Upper lobe of right lung (tissue), 1 donor: ENCODE data around the gene SULT1A4. TPM values are rescaled to one million over a fixed set of nuclear protein-coding genes. Genes with fewer than 3 reads are reported as not detected.
"Not testable (repeated sequence)": the region's sequence is repeated elsewhere in the genome, so short reads cannot be mapped to it uniquely, and the experiment has no call there.

ENCODE experiments used
- ATAC-seq: fragments of 200-7000 bp; cut with Tn5 transposase; one replicate; pipeline ENCODE4 v1.9.1; 2020; ENCODE audit warnings: mild to moderate bottlenecking, moderate library complexity
- DNase-seq: peaks from one replicate; pipeline ENCODE4 v3.0.0-alpha.2; 2020
- H3K27ac ChIP-seq: fragments of 200-600 bp; one replicate; pipeline ENCODE4 v1.8.0; 2022
- H3K27me3 ChIP-seq: fragments of 200-600 bp; one replicate; pipeline ENCODE4 v1.8.0; 2022; ENCODE audit warnings: mild to moderate bottlenecking
- H3K36me3 ChIP-seq: fragments of 200-600 bp; one replicate; pipeline ENCODE4 v1.8.0; 2022
- H3K4me1 ChIP-seq: fragments of 200-600 bp; one replicate; pipeline ENCODE4 v1.8.0; 2022
- H3K4me3 ChIP-seq: fragments of 200-600 bp; one replicate; pipeline ENCODE4 v1.8.0; 2022; ENCODE audit warnings: mild to moderate bottlenecking
- H3K9me3 ChIP-seq: fragments of 200-600 bp; one replicate; pipeline ENCODE4 v1.8.0; 2022
- intact Hi-C: fragments of 100-400 bp; cut with DNase I; formaldehyde crosslinking; loops from one replicate; pipeline ENCODE4 v1.11.0; 2022
- long read RNA-seq: library from polyadenylated mRNA; unstranded; transcript quantifications from one replicate; pipeline ENCODE4 v2.0.0, GENCODE V29; 2021
- total RNA-seq: library from RNA; stranded (reverse); fragmentation: NEBNext Ultra II Directional; extraction: Animal tissue kit (Norgen Biotek cat#: 25700); gene quantifications from one replicate; pipeline ENCODE4 v1.2.1, GENCODE V29; 2021
- donor health status: DM: no; HTN: yes; CAD: no; lungs with severe emphysema.

The SULT1A4 gene
- total RNA-seq: 20.0 TPM
- long read RNA-seq, partial matches to known transcripts: 2 of 8 reads
- long read RNA-seq, other reads (novel, unspliced or antisense): 2 of 8 reads

DNA sequence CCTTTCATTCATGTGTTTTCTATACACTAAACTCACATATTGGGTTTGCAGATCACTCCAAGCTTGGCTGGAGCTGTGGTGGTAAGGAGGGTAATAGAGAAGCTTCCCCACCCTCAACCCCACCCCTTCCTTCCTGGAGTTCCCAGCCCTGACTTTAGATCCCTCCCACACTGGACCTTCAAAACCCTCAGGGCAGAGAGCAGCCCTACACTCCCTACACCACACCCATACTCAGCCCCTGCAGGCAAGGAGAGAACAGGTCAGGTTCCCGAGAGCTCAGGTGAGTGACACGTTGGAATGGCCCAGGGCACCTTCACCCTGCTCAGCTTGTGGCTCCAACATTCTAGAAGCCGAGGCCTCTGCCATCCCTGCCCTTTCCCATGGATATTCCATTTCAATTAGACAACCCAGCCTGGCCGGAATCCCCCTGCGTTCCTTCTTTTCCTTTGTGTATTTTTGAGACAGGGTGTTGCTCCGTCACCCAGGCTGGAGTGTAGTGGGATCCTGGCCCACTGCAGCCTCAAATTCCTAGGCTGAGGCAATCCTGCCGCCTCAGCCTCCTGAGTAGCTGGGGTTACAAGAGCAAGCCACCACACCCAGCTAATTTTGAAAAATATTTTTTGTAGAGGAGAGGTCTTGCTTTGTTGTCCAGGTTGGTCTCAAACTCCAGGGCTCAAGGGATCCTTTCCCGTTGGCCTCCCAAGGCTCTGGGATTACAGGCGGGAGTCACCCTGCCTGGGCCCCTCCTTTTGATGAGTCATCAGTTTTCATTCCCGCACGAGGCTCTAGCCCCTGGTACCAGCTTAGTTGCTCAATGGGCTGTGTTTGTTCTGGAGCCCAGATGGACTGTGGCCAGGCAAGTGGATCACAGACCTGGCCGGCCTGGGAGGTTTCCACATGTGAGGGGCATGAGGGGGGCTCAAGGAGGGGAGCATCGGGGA is at the start of gene SULT1A4:
SULT1A4 (plus strand) TSS at position 208 of the 941 bp plus-strand sequence. CDS start 1,473 bp downstream, outside the sequence.
- intact Hi-C loops, H3K27ac ChIP-seq, DNase-seq, H3K27me3 ChIP-seq, H3K4me1 ChIP-seq, H3K36me3 ChIP-seq, H3K9me3 ChIP-seq, H3K4me3 ChIP-seq: not testable (repeated sequence)
- peak; percentile 64 for ATAC-seq

DNA sequence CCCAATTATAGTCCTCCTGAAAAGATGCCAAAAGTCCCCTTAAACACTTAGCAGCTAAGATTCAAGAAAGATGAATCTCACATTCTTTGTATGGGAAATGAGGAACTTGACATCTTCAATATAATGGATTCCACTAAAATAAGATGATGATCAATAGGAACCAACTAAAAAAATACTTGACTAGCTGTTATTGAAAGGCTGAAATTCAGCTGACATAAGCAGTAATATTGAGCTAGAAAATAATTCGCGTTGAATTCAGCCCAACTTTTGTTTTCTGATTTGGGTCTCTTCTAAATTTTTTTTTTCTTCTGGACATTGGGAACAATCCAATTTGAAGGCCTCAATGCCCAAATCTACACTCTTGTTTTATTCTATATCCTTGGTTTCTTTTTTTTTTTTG is 36.1 kb upstream of the SULT1A4 start:
- H3K36me3 ChIP-seq, H3K27ac ChIP-seq, H3K4me1 ChIP-seq, ATAC-seq, H3K9me3 ChIP-seq, DNase-seq, H3K27me3 ChIP-seq, H3K4me3 ChIP-seq, intact Hi-C loops: not testable (repeated sequence)

DNA sequence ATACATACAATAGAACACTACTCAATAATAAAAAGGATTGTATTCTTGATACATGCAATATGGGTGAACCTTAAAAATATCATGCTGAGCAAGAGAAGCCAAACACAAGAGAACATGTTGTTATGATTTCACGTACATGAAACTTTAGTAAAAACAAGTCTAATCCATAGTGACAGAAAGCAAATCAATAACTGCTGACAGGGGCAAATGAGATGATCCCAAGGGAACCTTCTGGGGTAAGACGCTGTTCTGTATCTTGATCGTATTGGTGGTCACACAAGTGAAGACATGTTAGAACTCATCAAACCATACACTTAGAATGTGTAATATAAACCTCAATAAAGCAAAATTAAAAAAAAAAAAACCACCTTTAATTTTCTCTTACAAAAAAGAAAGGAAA is 34.3 kb upstream of the SULT1A4 start:
- H3K4me3 ChIP-seq, ATAC-seq, H3K27ac ChIP-seq, H3K27me3 ChIP-seq, H3K36me3 ChIP-seq, DNase-seq, H3K4me1 ChIP-seq, H3K9me3 ChIP-seq, intact Hi-C loops: not testable (repeated sequence)

- H3K4me1 ChIP-seq, H3K9me3 ChIP-seq, H3K27ac ChIP-seq, DNase-seq, H3K36me3 ChIP-seq, intact Hi-C loops, H3K4me3 ChIP-seq, H3K27me3 ChIP-seq: not testable (repeated sequence)
- peak; percentile 15 for ATAC-seq
Observed at GRCh38 chr16:29453754-29454153, 6.0 kb upstream of the SULT1A4 start.

DNA sequence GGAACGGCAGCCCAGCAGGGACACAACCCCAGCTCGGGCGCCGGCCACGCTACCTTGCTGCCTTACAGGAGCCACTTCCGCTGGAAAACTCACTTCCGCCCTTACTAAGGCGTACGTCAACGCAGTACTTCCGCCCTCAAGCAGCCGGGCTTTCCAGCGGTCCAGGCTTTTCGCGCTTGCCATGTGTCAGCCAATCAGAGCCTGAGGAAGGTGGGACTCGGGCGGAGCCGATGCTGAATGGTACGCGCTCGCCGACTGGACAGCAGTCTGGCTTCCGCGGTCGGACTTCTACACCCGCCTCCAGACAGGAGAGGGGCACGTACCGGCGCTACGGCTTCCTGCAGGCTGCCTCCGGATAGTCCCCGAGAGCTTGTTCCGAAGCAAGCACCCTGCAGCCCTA is 5.4 kb upstream of the SULT1A4 start, which contains the start of the genes BOLA2 and SLX1B:
BOLA2 (minus strand) TSS at position 83 of the 400 bp plus-strand sequence. CDS start 98 bp downstream, outside the sequence.
SLX1B (plus strand) TSS at position 265 of the 400 bp plus-strand sequence.
- H3K9me3 ChIP-seq, H3K27me3 ChIP-seq, H3K27ac ChIP-seq, DNase-seq, H3K4me3 ChIP-seq, H3K36me3 ChIP-seq, intact Hi-C loops, H3K4me1 ChIP-seq: not testable (repeated sequence)
- peak; percentile 95 for ATAC-seq

- peak; percentile 85 for ATAC-seq
- DNase-seq, H3K27ac ChIP-seq, intact Hi-C loops, H3K9me3 ChIP-seq, H3K4me1 ChIP-seq, H3K36me3 ChIP-seq, H3K4me3 ChIP-seq, H3K27me3 ChIP-seq: not testable (repeated sequence)
Observed at GRCh38 chr16:29454828-29455227, 4.9 kb upstream of the SULT1A4 start.

- intact Hi-C loops, H3K9me3 ChIP-seq, H3K27ac ChIP-seq, ATAC-seq, H3K4me1 ChIP-seq, H3K4me3 ChIP-seq, DNase-seq, H3K36me3 ChIP-seq, H3K27me3 ChIP-seq: not testable (repeated sequence)
Observed at GRCh38 chr16:29457660-29458059, 2.1 kb upstream of the SULT1A4 start.

GRCh38 chr16:29460647-29461030 is 926 bp downstream of the SULT1A4 start:
- H3K4me3 ChIP-seq, DNase-seq, H3K4me1 ChIP-seq, H3K27ac ChIP-seq, intact Hi-C loops, H3K9me3 ChIP-seq, H3K27me3 ChIP-seq, H3K36me3 ChIP-seq: not testable (repeated sequence)
- peak; percentile 1 for ATAC-seq

GRCh38 chr16:29465985-29466824 is 6.5 kb downstream of the SULT1A4 start:
- H3K27ac ChIP-seq, H3K4me3 ChIP-seq, H3K4me1 ChIP-seq, H3K36me3 ChIP-seq, H3K27me3 ChIP-seq, intact Hi-C loops, DNase-seq, H3K9me3 ChIP-seq: not testable (repeated sequence)
- peak; percentile 63 for ATAC-seq

DNA sequence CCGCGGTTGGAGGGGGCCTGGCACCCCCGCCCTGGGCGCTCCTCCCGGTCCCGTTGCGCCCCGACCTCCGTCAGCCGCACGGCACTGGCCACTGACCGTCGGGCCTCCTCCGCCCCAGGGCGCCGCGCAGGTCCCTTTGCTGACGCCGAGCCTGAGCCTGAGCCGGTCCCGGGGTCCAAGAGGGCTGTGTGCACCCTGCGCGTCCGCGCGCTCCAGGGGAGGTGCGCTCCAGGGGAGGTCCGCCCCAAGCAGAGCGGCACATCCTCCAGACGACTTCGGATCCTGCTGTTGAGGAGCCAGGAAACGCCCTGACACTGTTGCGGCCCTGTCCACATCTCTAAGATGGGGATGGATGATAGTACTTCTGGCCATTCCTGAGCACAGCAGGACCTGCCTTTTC is 7.2 kb downstream of the SULT1A4 start:
- H3K27ac ChIP-seq, DNase-seq, H3K9me3 ChIP-seq, H3K4me1 ChIP-seq, H3K36me3 ChIP-seq, H3K27me3 ChIP-seq, intact Hi-C loops, H3K4me3 ChIP-seq: not testable (repeated sequence)
- ATAC-seq: peak; percentile 20

GRCh38 chr16:29467654-29468366 is 8.1 kb downstream of the SULT1A4 start:
- H3K4me3 ChIP-seq, H3K9me3 ChIP-seq, H3K36me3 ChIP-seq, H3K27ac ChIP-seq, H3K4me1 ChIP-seq, intact Hi-C loops, DNase-seq, H3K27me3 ChIP-seq: not testable (repeated sequence)
- ATAC-seq: peak; percentile 37

DNA sequence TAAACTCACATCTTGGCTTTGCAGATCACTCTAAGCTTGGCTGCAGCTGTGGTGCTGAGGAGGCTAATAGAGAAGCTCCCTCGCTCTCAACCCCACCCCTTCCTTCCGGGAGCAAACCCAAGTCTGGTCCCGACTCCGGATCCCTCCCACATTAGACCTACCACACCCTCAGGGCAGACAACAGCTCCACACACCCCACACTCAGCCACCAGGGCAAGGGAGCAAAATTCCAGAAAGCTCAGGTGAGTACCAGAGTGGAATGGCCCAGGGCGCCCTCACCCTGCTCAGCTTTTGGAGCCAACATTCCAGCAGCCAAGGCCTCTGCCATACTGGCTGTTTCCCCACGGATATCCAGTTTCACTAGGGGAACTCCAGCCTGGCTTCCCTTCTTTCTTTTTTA is 9.9 kb downstream of the SULT1A4 start:
- DNase-seq (peak; percentile 78), ATAC-seq (peak; percentile 90)
- intact Hi-C loops, H3K27ac ChIP-seq, H3K36me3 ChIP-seq, H3K4me1 ChIP-seq, H3K27me3 ChIP-seq, H3K9me3 ChIP-seq: not testable (repeated sequence)
- H3K4me3 ChIP-seq: peak overlapping the region; percentile 12

- H3K27me3 ChIP-seq, intact Hi-C loops, H3K9me3 ChIP-seq, H3K4me1 ChIP-seq, H3K4me3 ChIP-seq, H3K36me3 ChIP-seq, DNase-seq, H3K27ac ChIP-seq: not testable (repeated sequence)
- ATAC-seq: peak; percentile 1
Observed at GRCh38 chr16:29472065-29472464, 12.4 kb downstream of the SULT1A4 start.
